Testis (tissue), 3 donors: ENCODE results near the gene MAP2. TPM values are rescaled to one million over a fixed set of nuclear protein-coding genes. Genes with fewer than 3 reads are reported as not detected.

Source experiments
- DNase-seq: peaks from one replicate; pipeline ENCODE4 v3.0.0-alpha.2; 2019
- H3K27ac ChIP-seq, 2 donors: fragments of 200-600 bp; sonication (generic); one replicate each; pipeline ENCODE4 v1.5.1; 2019
- H3K27me3 ChIP-seq: fragments of 200-600 bp; sonication (generic); one replicate; pipeline ENCODE4 v1.5.1; 2019
- H3K36me3 ChIP-seq: fragments of 200-600 bp; sonication (generic); one replicate; pipeline ENCODE4 v1.5.1; 2017; ENCODE audit warnings: low read depth; ENCODE audit errors: missing control alignments
- H3K4me1 ChIP-seq: fragments of 200-600 bp; sonication (generic); one replicate; pipeline ENCODE4 v1.5.1; 2019
- H3K4me3 ChIP-seq, 2 donors: fragments of 200-600 bp; sonication (generic); one replicate each; pipeline ENCODE4 v1.5.1; 2017 to 2019
- H3K9me3 ChIP-seq: fragments of 200-600 bp; sonication (generic); one replicate; pipeline ENCODE4 v1.5.1; 2017
- CTCF ChIP-seq, 3 experiments: fragments of 450-650 bp in 2 of 3; fragments of 200-600 bp in 1 of 3; sonication (generic) in 1 of 3; IDR thresholded peaks; one replicate each; pipeline ENCODE4 v1.5.1; 2016 to 2019; ENCODE audit warnings: antibody characterized with exemption in 3 of 3, mild to moderate bottlenecking in 2 of 3, moderate library complexity in 1 of 3
- POLR2A ChIP-seq: fragments of 450-650 bp; IDR thresholded peaks from one replicate; pipeline ENCODE4 v1.6.1; 2017; ENCODE audit warnings: antibody characterized with exemption, mild to moderate bottlenecking, moderate library complexity
- WGBS, 2 donors: methylation state at CpG; one replicate each; pipeline ENCODE4 v1.1.5; 2018; 5-methylcytosine and 5-hydroxymethylcytosine counted together
- intact Hi-C: fragments of 100-400 bp; cut with DNase I; formaldehyde crosslinking; loops from one replicate; pipeline ENCODE4 v1.15.1; 2023; ENCODE audit warnings: low total_unique reads
- polyA plus RNA-seq: library from polyadenylated mRNA; stranded (reverse); fragments of 350-450 nt; fragmentation: Illumina TruSeq; extraction: RNeasy Lipid Tissue Mini Kit (QIAGEN cat#74804); gene quantifications from one replicate; pipeline ENCODE4 v1.2.3, GENCODE V29; 2014; ENCODE audit warnings: low read depth, low replicate concordance; ENCODE audit not compliant: insufficient read depth
- total RNA-seq, 2 donors: library from RNA; depleted of rRNA; stranded (reverse); fragments of >200 nt; gene quantifications; one replicate each; pipeline ENCODE4 v1.2.3, GENCODE V29; 2016

MAP2 gene
- total and polyA plus RNA-seq, 3 donors from 2014 or later = 15.6 to 30.9 (median 20.9) TPM

- Histone ChIP-seq H3K36me3 (no peaks in the 10 kb centered on the region), H3K4me3 (no peak overlapping the region)
- intact Hi-C loops = no loop called here
Observed at GRCh38 chr2:209671020-209671680, 247.3 kb downstream of the MAP2 start.

GRCh38 chr2:209673811-209674210 lies 250.0 kb downstream of the MAP2 start:
- Histone ChIP-seq H3K9me3 (no peaks in the 10 kb centered on the region), H3K27me3 (no peaks in the 10 kb centered on the region), H3K36me3 (no peaks in the 10 kb centered on the region), H3K4me1 (no peaks in the 10 kb centered on the region), H3K27ac (no peak overlapping the region), H3K4me3 (no peak overlapping the region)
- no peak for DNase-seq
- TF ChIP-seq CTCF (IDR thresholded peaks at IDR 0.05) (no peak), POLR2A (no peak)
- intact Hi-C loops = no loop called here

More at GRCh38 chr2:209671020-209671680, 247.3 kb downstream of the MAP2 start:
- no peak for DNase-seq
- no peaks in the 10 kb centered on the region for H3K9me3 ChIP-seq
- no peaks in the 10 kb centered on the region for H3K27me3 ChIP-seq
- TF ChIP-seq POLR2A = no peak
- no peak for TF ChIP-seq CTCF (IDR thresholded peaks at IDR 0.05)
- H3K4me1 ChIP-seq = no peaks in the 10 kb centered on the region
- H3K27ac ChIP-seq = no peak overlapping the region
- 86 to 88% methylated on average over 7 of the region's 7 CpGs for WGBS, 2 donors

GRCh38 chr2:209680596-209680995 lies 256.7 kb downstream of the MAP2 start:
- Histone ChIP-seq H3K4me3 (no peak overlapping the region), H3K9me3 (no peaks in the 10 kb centered on the region), H3K27me3 (no peaks in the 10 kb centered on the region), H3K27ac (no peak overlapping the region), H3K4me1 (no peaks in the 10 kb centered on the region), H3K36me3 (no peaks in the 10 kb centered on the region)
- WGBS, 2 donors = 96 to 100% methylated on average over 1 of the region's 1 CpG
- no peak for DNase-seq
- intact Hi-C loops = no loop called here
- TF ChIP-seq CTCF (IDR thresholded peaks at IDR 0.05) (no peak), POLR2A (no peak)

GRCh38 chr2:209681201-209681735 lies 257.4 kb downstream of the MAP2 start:
- intact Hi-C loops = no loop called here
- WGBS, 2 donors = 72 to 94% methylated on average over 1 of the region's 1 CpG
- TF ChIP-seq POLR2A (no peak), CTCF (IDR thresholded peaks at IDR 0.05) (no peak)

GRCh38 chr2:209682646-209683045 lies 258.8 kb downstream of the MAP2 start:
- H3K9me3 ChIP-seq = no peaks in the 10 kb centered on the region
- no peaks in the 10 kb centered on the region for H3K27me3 ChIP-seq
- 91 to 98% methylated on average over 4 of the region's 4 CpGs for WGBS, 2 donors
- no peak for TF ChIP-seq CTCF (IDR thresholded peaks at IDR 0.05)
- no peak for TF ChIP-seq POLR2A
- H3K4me1 ChIP-seq = no peaks in the 10 kb centered on the region
- H3K4me3 ChIP-seq = no peak overlapping the region
- H3K27ac ChIP-seq = no peak overlapping the region
- H3K36me3 ChIP-seq = no peaks in the 10 kb centered on the region
- intact Hi-C loops = no loop called here
- no peak for DNase-seq

More at GRCh38 chr2:209681201-209681735, 257.4 kb downstream of the MAP2 start:
- Histone ChIP-seq H3K36me3 (no peaks in the 10 kb centered on the region), H3K4me3 (no peak overlapping the region), H3K4me1 (no peaks in the 10 kb centered on the region), H3K27me3 (no peaks in the 10 kb centered on the region), H3K27ac (no peak overlapping the region), H3K9me3 (no peaks in the 10 kb centered on the region)
- DNase-seq = no peak
